Measurements from ENCODE around the gene GLS. TPM values are rescaled to one million over a fixed set of nuclear protein-coding genes. Genes with fewer than 3 reads are reported as not detected.

GLS gene
- total RNA-seq, 2 donors from 2014 or later = 269 to 288 TPM

DNA sequence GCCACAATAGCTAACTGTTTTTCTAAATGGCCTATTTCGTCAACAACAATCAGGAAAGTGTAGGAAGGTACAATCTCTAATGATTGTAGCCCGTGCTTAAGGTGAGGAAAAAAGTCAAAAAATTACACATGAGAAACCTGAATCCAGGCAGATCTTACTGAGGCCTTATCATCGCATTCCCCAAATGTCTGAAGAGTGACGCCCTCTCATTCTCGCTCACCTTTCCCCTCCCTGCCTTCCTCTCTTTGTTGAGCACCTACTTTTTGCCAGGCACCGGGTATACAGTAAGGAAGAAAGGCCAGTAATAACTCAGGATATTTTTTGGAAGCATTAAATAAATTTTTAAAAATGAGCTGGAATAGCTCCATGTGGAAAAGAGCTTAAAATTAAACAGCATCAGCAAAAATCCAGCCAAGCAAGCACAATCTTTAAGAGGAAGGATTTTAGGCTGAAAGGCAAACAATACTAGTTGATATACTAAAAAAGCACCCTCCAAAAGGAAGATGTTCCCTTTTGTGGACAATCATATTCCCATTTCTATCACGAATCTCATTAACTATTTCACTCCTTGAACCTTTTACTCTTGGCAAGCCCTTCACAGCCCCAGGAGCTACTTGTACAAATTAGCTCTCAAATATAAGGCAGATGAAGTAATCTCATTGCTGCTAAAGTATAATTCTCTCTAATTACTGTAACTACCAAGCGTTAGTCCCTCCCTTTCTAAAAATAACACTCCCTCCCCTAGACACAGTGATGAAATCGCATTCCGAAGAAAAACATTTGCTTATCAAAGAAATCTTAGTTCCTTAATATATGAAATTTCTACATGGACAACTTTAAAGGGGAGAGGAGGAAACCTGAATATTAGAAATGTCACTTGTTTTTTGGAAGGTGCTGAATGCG lies 93.4 kb downstream of the GLS start:
- ATAC-seq (replicated peaks in 1 of 2) (no peak), DNase-seq (no peak)
- peaks cover 37 to 71% of the 10 kb centered on the region in 2 donors for H3K36me3 Mint-ChIP-seq (ENCODE audit: insufficient read depth in 2 of 2)
- H3K4me1 Mint-ChIP-seq (ENCODE audit: low read depth) = peaks cover 50% of the 10 kb centered on the region
- H3K27me3 Mint-ChIP-seq (ENCODE audit: low read depth) = no peaks in the 10 kb centered on the region
- H3K27ac Mint-ChIP-seq = peak overlapping the region; percentile 61
- H3K4me3 Mint-ChIP-seq = no peak overlapping the region
- no peaks in the 10 kb centered on the region for H3K9me3 Mint-ChIP-seq

DNA sequence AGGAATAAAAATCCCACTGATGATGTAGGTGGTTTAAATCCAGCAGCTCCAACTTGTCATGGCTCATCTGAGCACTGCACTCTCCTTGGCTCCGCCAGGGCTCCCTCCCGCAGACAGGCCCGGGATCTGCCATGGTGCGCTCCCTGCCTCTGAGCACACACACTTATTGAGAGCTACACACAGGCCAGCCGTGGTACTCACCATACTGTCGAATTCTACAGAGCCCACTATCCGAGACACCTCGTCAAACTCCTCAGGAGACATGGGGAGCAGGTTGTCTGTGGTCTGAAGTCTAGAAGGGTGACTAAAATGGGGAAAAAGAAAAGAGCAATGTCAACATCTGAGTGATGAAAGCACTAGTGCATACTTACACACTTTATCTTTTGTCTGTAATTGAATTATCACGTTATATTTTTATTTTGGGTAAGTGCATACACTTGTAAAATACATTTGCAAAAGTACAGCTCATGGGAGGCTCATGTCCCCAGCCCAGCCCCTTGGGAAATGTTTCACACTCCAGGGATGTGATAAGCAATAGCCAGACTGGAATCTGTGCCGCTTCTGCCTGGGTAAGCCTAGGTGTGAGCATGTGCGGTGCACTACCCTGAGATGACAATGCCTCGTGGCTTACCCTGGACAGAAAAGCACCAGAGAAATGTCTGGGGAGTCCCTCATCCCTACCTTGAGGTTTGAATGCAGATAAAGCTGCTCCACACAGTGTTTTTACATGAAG lies 94.2 kb downstream of the GLS start:
- Mint-ChIP-seq H3K9me3 (no peaks in the 10 kb centered on the region), H3K4me1 (ENCODE audit: low read depth) (peaks cover 49% of the 10 kb centered on the region), H3K27me3 (ENCODE audit: low read depth) (no peaks in the 10 kb centered on the region), H3K4me3 (no peak overlapping the region), H3K36me3 (ENCODE audit: insufficient read depth in 2 of 2) (peaks cover 37 to 70% of the 10 kb centered on the region in 2 donors), H3K27ac (peak overlapping the region; percentile 10)
- ATAC-seq (replicated peaks in 1 of 2) (peak; percentile 18 to 24), DNase-seq (no peak)

DNA sequence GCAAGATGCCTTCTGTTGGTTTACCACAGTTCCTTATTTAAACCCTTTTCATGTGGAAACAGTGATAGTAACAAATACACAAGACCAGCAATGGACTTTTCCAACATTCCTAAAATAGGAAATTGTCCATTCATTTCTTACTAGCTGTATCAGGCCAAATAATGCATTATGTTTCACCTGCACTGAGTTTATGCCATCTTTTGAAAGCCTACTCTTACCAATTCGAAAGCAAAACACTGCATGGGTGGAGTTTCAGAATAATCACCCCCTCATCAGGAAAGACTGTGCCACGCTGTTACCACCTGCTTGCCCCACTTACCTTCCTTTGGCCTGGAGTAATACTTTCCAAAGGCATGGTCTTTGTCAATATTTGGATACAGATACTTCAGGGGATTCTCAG lies 95.9 kb downstream of the GLS start:
- Mint-ChIP-seq H3K27me3 (ENCODE audit: low read depth) (no peaks in the 10 kb centered on the region), H3K4me3 (no peak overlapping the region), H3K4me1 (ENCODE audit: low read depth) (peaks cover 53% of the 10 kb centered on the region), H3K27ac (peak overlapping the region; percentile 77), H3K36me3 (ENCODE audit: insufficient read depth in 2 of 2) (peaks cover 38 to 75% of the 10 kb centered on the region in 2 donors), H3K9me3 (no peaks in the 10 kb centered on the region)
- ATAC-seq (replicated peaks in 1 of 2) (no peak), DNase-seq (no peak)

DNA sequence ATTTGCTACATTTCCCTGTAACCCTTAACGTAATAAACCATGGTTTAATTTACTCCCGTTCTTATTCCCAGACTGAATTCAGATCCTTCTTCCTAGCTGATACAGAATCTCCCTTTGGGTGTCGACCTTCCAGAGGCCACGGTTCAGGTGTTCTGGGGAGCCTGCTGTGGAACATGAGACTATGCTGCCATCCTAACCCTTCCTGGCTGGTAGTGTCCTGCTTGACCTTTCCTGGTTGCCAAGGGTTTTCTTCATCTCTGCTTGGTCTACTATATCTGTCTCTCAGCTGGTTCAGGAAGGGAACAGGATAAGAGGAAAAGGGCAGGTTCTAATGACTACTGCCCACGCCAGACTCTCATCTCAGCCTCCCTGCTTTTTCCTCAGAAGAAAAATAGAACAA lies 96.9 kb downstream of the GLS start:
- Mint-ChIP-seq H3K36me3 (ENCODE audit: insufficient read depth in 2 of 2) (peaks cover 41 to 82% of the 10 kb centered on the region in 2 donors), H3K9me3 (no peaks in the 10 kb centered on the region), H3K4me3 (peak overlapping the region in 1 of 2 donors; percentile 47), H3K27me3 (ENCODE audit: low read depth) (no peaks in the 10 kb centered on the region), H3K27ac (peak overlapping the region; percentile 96), H3K4me1 (ENCODE audit: low read depth) (peaks cover 63% of the 10 kb centered on the region)
- DNase-seq (no peak), ATAC-seq (replicated peaks in 1 of 2) (no peak)

DNA sequence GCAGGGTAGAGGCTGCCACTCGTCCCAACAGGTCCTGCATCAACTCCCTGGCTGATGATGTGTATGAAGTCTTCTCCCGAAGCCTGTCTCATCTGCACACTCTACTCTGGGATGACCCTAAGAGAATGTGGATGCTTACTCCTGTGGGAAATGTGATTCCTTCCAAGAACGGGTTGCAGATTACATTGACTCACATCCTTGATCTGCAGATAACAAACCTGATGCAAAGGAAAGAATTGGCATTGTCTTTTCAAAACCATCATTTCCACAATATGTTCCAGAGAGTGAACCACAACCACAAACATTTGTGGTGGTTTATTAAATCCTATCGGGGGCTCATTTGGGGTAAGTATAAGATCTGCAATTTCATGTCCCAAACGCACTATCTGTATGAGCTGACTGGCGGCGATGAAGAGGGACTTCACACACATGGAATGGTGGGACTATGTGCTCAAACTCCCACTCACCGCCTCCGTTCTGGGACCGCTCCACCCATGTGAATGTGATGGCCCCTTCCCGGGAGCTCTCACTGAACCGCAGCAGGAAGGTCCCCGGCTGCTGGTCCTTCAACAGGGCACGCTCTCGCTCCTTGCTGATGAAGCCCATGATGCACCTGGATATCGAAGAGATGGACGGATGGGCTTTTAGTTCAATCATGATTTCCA lies 97.9 kb downstream of the GLS start:
- H3K9me3 Mint-ChIP-seq = no peaks in the 10 kb centered on the region
- no peak overlapping the region for H3K4me3 Mint-ChIP-seq
- peaks cover 69% of the 10 kb centered on the region for H3K4me1 Mint-ChIP-seq (ENCODE audit: low read depth)
- no peaks in the 10 kb centered on the region for H3K27me3 Mint-ChIP-seq (ENCODE audit: low read depth)
- no peak for ATAC-seq (replicated peaks in 1 of 2)
- H3K27ac Mint-ChIP-seq = peak overlapping the region; percentile 96
- DNase-seq = no peak
- H3K36me3 Mint-ChIP-seq (ENCODE audit: insufficient read depth in 2 of 2) = peaks cover 47 to 87% of the 10 kb centered on the region in 2 donors

DNA sequence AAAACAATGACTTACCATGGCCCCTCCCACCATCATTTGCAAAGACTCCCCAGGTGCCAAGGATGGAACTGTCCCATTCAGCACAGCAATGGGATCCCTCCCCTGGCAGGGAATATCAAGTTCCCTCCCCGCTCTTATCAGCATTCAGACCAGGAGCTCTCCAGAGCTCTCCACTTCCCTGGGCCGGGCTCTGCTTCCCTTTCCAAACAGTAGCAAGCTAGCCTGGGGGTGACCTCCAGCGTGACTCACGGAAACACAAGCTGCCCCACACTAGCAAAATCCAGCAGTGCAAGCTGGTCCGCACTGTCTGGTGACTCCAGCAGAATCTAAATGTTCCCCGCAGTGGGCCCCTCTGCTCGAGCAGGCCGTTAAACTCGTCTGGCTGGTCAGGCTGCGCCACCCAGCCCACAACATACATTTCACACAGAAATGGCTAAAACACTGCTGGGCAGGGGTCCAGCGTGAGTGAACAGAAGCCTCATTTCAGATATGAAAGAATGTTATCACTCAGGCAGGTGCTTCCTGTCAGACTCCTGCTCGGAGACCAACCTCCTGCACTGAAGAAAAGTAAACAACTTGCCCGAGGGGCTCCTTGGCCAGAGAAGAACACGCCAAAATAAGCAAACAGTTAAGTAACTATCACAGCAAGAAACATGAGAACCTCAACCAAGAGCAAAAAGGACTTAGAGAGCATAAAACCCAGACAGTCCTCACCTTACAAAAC lies 99.4 kb downstream of the GLS start:
- ATAC-seq (replicated peaks in 1 of 2) (no peak), DNase-seq (no peak)
- Mint-ChIP-seq H3K4me3 (no peak overlapping the region), H3K27me3 (ENCODE audit: low read depth) (no peaks in the 10 kb centered on the region), H3K4me1 (ENCODE audit: low read depth) (peaks cover 75% of the 10 kb centered on the region), H3K36me3 (ENCODE audit: insufficient read depth in 2 of 2) (peaks cover 46 to 87% of the 10 kb centered on the region in 2 donors), H3K9me3 (no peaks in the 10 kb centered on the region), H3K27ac (peak overlapping the region; percentile 88)

DNA sequence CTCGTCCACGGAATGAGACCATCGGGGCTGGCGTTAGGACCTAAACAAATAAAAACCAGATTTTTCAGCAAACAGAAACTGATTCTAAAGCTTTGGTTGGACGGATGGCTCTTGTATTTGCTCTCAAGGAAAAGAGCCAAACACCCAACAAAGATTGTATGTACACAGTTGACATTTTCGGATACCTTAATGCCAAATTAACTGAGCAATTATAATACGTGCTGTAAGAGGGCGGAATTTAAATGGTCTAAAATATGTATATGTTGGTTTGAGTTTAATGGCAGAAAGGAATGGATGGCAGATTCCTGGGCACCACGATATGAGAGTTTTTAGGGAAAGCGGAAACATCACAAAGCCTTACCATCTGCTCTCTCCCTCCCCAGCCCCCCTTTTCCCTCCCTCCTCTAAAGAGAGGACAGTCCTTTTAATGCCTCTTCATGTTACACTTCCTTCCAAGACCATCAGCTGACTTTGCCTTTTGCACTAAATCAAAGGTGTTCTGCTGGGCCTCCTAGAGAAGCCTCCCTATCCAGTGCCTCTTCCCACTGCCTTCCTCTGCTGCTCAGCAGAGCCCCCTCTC lies 100.1 kb downstream of the GLS start:
- Mint-ChIP-seq H3K4me3 (no peak overlapping the region), H3K36me3 (ENCODE audit: insufficient read depth in 2 of 2) (peaks cover 46 to 87% of the 10 kb centered on the region in 2 donors), H3K9me3 (no peaks in the 10 kb centered on the region), H3K27ac (peak overlapping the region; percentile 88), H3K4me1 (ENCODE audit: low read depth) (peaks cover 81% of the 10 kb centered on the region), H3K27me3 (ENCODE audit: low read depth) (no peaks in the 10 kb centered on the region)
- ATAC-seq (replicated peaks in 1 of 2) (no peak), DNase-seq (no peak)

DNA sequence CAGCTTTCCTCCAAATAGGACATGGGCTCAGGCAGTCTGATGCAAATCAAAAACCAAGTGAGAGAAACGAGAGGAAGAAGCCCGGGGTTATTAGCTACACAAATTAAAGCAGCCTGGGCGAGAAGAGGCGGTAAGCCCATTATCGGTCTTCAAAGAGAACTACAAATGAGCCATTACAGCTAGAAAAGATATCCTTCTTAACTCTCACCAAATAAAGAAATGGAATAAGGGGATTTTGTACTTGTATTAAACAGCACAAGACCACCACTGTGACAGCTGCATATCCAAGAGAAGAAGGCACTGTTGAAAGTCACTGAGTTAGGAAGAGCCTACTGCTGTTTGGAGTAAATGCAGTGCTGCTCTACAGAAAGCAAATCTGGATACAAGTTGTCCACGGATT lies 100.7 kb downstream of the GLS start:
- H3K9me3 Mint-ChIP-seq = no peaks in the 10 kb centered on the region
- DNase-seq = no peak
- H3K4me1 Mint-ChIP-seq (ENCODE audit: low read depth) = peaks cover 87% of the 10 kb centered on the region
- peak overlapping the region; percentile 73 for H3K27ac Mint-ChIP-seq
- no peak overlapping the region for H3K4me3 Mint-ChIP-seq
- H3K36me3 Mint-ChIP-seq (ENCODE audit: insufficient read depth in 2 of 2) = peaks cover 47 to 89% of the 10 kb centered on the region in 2 donors
- H3K27me3 Mint-ChIP-seq (ENCODE audit: low read depth) = no peaks in the 10 kb centered on the region
- no peak for ATAC-seq (replicated peaks in 1 of 2)

DNA sequence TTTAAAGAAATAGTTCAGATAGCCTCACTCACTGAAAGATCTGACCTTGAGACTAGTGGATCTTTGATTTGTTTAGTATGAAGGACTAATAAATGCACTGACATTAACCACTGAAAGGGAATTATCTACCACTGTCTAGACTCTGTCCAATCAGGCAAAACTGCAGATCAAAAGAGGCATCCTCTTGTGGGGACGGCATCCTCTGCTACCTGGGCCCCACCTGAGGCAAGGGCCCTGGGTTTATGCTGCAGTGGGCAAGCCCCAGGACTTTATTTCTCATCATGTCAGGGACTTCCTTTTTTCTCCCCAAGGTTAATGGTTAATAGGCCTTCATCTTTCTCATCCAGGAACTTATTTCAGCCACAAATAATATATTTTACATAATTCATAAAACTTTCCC lies 101.1 kb downstream of the GLS start:
- H3K4me3 Mint-ChIP-seq = no peak overlapping the region
- no peaks in the 10 kb centered on the region for H3K27me3 Mint-ChIP-seq (ENCODE audit: low read depth)
- peak overlapping the region; percentile 73 for H3K27ac Mint-ChIP-seq
- H3K36me3 Mint-ChIP-seq (ENCODE audit: insufficient read depth in 2 of 2) = peaks cover 43 to 88% of the 10 kb centered on the region in 2 donors
- ATAC-seq (replicated peaks in 1 of 2) (no peak), DNase-seq (no peak)
- H3K4me1 Mint-ChIP-seq (ENCODE audit: low read depth) = peaks cover 90% of the 10 kb centered on the region
- no peaks in the 10 kb centered on the region for H3K9me3 Mint-ChIP-seq

DNA sequence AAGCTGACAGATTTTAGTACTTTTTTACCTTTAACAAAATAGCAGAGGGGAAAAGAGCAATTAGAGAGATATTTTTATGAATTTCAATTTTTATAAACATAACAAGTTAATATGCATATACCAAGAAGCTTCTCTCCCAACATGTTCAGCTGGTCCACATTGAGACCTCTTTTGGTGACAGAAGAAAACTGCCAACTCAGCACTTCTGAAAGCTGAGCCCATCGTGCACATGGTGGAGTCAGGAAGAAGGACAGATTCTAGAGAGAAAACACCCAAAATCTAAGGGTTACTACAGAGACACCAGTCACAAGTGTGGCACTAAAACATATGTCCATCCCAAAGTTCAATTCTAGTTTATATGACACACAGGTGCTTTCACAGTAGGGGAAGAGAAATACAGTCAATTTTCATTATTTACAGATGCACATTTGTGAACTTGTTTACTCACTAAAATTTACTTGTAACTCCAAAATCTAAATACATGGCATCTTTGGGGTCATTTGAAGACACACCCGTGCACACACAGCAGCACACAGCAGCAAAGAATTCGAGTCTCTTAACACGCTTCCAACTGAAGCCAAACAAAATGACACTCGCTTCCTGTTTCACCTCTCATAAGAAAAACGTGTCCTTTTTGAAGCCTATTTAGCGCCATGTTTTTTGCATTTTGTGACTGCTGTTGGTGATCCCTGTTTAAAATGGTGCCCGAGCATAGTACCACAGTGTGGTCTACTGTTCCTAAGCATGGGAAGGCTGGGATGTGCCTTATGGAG lies 101.8 kb downstream of the GLS start:
- Mint-ChIP-seq H3K27ac (peak overlapping the region; percentile 73), H3K4me3 (no peak overlapping the region), H3K27me3 (ENCODE audit: low read depth) (no peaks in the 10 kb centered on the region), H3K9me3 (no peaks in the 10 kb centered on the region), H3K4me1 (ENCODE audit: low read depth) (peaks cover 92% of the 10 kb centered on the region), H3K36me3 (ENCODE audit: insufficient read depth in 2 of 2) (peaks cover 41 to 89% of the 10 kb centered on the region in 2 donors)
- no peak for DNase-seq
- no peak for ATAC-seq (replicated peaks in 1 of 2)

DNA sequence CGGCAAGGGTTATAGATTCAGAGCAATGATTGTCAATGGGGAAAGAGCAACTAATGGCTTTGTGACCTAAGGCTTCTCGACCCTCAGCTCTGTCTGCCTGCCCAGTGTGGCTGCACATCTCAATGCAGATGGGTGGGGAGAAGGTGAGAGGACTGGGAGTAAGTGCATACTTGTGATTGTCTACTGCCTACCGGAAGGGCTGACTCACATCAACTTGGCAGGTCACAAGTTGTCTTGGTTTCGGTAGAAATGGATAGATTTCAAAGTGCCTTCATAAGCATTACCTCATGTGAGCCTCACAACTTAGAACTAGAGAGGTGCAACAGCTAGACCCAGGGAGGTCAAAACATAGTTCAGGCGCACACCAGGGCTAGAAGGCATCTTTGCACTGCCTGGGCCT lies 104.0 kb downstream of the GLS start:
- Mint-ChIP-seq H3K27ac (no peak overlapping the region), H3K27me3 (ENCODE audit: low read depth) (no peaks in the 10 kb centered on the region), H3K9me3 (no peaks in the 10 kb centered on the region), H3K4me1 (ENCODE audit: low read depth) (peaks cover 80% of the 10 kb centered on the region), H3K4me3 (no peak overlapping the region), H3K36me3 (ENCODE audit: insufficient read depth in 2 of 2) (peaks cover 35 to 77% of the 10 kb centered on the region in 2 donors)
- ATAC-seq (replicated peaks in 1 of 2) (peak; percentile 74 to 75), DNase-seq (no peak)

Data from activated T-cell treated with anti-CD3 and anti-CD28 coated beads, Interleukin-2, amount 50 U/mL, for 72 hours (primary cell).